AG09319 (cell line): Measurements from ENCODE around the gene NEK5.

Source experiments
- DNase-seq: peaks from one replicate; pipeline ENCODE4 v3.0.0-alpha.2; 2010; ENCODE audit warnings: low read depth; ENCODE audit errors: extremely low read depth
- TF ChIP-seq, protein P1 (sequence below): IDR thresholded peaks from 2 replicates; pipeline ENCODE4 v1.5.1; 2011; ENCODE audit warnings: low read depth, mild to moderate bottlenecking, inconsistent platforms, low read length, moderate library complexity

The NEK5 gene

DNA sequence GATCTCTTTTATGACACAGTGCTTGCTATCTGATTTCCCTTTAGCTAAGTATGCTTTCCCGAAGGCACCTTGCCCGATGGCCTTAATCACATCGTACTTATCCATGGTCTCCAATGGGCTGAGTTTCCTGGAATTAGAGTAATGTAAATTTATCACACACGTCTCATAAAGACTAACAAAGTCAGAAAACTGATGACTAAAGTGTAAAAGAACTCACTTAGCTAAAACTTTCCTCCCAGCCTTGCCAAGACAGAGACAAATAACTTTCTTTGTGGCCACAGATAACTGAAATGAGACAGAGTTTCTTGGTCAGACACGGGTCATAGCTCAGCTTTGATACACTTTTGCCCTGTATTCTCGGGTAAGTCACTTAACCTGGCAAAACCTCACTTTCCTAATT, 1.5 kb downstream of the NEK5 start:
- TF ChIP-seq, protein P1, sequence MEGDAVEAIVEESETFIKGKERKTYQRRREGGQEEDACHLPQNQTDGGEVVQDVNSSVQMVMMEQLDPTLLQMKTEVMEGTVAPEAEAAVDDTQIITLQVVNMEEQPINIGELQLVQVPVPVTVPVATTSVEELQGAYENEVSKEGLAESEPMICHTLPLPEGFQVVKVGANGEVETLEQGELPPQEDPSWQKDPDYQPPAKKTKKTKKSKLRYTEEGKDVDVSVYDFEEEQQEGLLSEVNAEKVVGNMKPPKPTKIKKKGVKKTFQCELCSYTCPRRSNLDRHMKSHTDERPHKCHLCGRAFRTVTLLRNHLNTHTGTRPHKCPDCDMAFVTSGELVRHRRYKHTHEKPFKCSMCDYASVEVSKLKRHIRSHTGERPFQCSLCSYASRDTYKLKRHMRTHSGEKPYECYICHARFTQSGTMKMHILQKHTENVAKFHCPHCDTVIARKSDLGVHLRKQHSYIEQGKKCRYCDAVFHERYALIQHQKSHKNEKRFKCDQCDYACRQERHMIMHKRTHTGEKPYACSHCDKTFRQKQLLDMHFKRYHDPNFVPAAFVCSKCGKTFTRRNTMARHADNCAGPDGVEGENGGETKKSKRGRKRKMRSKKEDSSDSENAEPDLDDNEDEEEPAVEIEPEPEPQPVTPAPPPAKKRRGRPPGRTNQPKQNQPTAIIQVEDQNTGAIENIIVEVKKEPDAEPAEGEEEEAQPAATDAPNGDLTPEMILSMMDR: no peak
- no peak for DNase-seq

DNA sequence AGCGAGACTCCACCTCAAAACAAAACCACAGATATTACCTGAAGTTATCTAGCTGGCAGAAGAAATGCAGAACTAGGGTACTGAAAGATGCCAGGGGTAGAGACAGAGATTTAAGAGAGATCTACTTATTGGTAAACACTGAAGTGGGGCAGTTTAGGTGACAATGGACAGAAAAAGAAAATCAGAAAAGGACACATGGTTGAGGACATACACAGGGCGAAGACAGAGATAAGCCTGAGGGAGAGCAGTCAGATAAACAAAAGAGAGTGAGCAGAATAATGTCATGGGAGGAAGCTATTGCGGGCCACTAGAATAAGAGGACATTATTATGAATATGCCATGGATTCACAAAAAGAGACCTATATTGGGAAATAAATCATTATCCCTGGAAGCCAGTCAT, 3.3 kb downstream of the NEK5 start:
- no peak for DNase-seq
- TF ChIP-seq, protein P1: no peak

DNA sequence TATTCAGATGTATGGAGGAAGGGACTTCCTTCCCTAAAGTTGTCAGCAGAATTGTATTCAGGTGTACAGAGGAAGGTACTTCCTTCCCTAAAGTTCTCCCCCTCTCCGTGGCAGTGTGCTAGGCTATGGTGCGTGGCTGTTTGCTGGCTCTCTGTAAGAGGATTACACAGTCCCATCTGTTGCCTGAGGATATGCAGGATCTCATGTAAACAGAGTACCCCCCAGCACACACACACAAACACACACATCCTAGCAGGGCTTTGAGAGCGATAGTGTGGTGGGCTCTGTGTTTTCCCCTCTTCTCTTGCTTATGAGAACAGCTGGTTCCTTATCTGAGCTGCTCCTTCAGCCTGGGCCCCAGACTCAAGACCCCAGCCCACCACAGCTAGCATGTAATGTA, 10.3 kb downstream of the NEK5 start:
- DNase-seq: no peak

DNA sequence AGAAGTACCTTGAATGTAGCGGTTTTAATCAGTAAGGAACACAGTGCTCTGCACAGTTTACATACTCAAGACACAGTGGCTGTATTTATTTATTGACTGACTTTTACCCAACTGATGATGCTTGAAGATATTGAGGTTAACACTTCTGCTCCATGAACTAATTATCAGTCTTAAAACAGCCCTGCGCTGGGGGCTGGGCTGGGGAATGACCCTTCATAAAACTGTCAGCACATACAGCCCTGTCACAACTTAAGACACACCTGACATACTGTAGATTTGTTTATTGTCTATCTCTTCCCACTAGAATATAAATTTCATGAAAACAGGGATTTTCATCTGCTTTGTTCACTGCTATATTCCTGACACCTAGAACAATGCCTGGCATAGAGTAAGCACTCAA, 10.8 kb downstream of the NEK5 start:
- TF ChIP-seq, protein P1: no peak
- DNase-seq: no peak

More for the DNA sequence above, 10.3 kb downstream of the NEK5 start:
- TF ChIP-seq, protein P1: no peak

DNA sequence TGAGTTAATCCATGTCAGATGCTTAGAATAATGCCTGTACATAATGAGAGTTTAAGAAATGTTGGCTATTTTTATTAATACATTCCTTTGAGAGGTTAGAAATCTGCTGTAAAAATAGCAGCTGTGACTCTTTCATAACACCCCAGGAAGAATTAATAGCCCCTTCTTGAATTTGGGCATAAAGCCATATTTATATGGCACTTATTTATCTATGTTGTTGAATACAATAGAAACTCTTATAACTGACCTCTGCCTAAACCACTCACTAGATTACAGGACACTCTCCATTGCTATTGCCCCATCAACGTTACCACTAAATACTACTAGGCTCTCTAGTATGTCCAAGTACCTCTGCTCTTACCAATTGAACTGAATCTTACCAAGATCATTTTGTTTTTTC, 16.3 kb downstream of the NEK5 start:
- no peak for DNase-seq
- TF ChIP-seq, protein P1: no peak

DNA sequence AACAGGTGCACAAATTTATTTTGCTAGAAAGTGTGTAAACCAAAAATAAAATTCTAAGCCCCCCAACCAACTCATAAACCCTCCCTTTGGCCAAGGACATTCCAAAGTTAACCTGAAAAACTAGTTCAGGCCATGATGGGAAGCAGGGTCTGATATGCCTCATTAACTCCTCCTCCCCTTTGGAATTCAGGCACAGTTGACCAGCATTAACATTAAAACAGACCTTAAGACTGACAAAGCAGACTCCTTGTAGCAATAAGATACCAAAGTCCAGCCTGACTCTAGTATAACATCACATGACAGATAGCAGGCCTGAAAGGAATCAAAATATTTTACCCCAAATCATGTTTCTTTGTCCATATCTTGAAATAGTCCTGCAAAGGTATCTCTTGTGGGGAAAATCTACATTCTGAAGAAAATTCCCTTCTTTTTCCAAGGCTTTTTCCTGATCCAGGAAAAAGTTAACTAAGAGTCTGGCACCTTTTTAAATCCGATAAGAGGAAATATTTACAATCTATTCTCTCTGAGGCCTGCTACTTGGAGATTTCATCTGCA, 19.7 kb downstream of the NEK5 start:
- no peak for DNase-seq
- TF ChIP-seq, protein P1: no peak

DNA sequence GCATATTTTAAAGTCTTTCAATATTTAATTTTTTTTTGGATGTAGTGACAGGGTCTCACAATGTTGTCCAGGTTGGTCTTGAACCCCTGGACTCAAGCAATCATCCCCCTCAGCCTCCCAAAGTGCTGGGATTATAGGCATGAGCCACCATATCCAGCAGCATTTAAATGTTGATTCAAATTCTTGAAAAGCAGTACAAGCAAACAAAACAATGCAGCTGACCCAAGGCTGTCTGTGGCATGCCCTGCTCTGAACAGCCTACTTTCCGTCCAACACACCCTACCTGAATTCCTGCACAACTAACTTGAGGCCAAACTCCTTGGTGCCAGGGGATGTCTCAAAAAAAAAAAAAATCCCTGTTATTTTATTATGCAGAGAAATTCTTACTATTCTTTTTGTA, 23.0 kb downstream of the NEK5 start:
- TF ChIP-seq, protein P1: no peak
- no peak for DNase-seq
